PFSK-1 (cell line): Measurements from ENCODE around the gene GH1.

ENCODE experiments used
- FOXP2 ChIP-seq: optimal IDR thresholded peaks from 2 replicates; pipeline ENCODE3; 2011; ENCODE audit warnings: borderline replicate concordance, control low read depth, inconsistent platforms; ENCODE audit not compliant: insufficient read depth; ENCODE audit errors: extremely low read length, extremely low read depth
- POLR2AphosphoS5 ChIP-seq: IDR thresholded peaks from 2 replicates; pipeline ENCODE4 v1.6.1; 2012; ENCODE audit warnings: low read depth, mild to moderate bottlenecking, control low read depth, low read length, moderate library complexity
- SIN3A ChIP-seq: IDR thresholded peaks from 2 replicates; pipeline ENCODE4 v1.6.1; 2012; ENCODE audit warnings: mild to moderate bottlenecking, low read length, moderate library complexity, borderline replicate concordance; ENCODE audit not compliant: insufficient read depth
- TAF1 ChIP-seq: IDR thresholded peaks from 2 replicates; pipeline ENCODE4 v1.6.1; 2012; ENCODE audit warnings: low read length, control low read depth, borderline replicate concordance; ENCODE audit not compliant: insufficient read depth
- TF ChIP-seq, protein P1 (sequence below), 2 experiments: IDR thresholded peaks; 2 replicates each; pipeline versions ENCODE4 v1.6.1 to v1.8.0; 2011 to 2012; ENCODE audit warnings: low read depth in 2 of 2, low read length in 2 of 2, control low read depth in 1 of 2, inconsistent platforms in 1 of 2, mild to moderate bottlenecking in 1 of 2, moderate library complexity in 1 of 2; ENCODE audit not compliant: insufficient read depth in 1 of 2

Gene GH1

DNA sequence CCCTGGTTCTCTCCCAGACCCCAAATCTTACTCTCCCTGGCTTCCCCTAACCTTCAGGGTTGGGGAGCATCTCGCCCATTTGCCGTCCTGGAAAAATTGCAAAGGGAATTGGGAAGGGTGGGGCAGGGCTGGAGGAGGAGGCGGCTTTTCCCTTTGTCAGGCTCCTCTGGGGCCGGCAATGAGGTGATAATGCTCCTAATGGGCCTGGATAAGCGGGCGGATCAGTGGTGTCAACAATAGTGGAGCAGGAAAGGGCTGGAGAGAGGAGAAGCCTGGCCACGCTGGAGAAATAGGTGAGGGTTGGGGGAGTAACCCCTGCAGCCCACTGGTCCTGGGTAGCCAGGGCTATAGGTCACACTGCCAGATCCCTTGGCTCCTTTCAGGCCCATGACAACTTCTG lies 41.8 kb upstream of the GH1 start:
- TF ChIP-seq TAF1, result no peak
- TF ChIP-seq POLR2AphosphoS5, result no peak
- TF ChIP-seq FOXP2, result no peak
- TF ChIP-seq, protein P1, sequence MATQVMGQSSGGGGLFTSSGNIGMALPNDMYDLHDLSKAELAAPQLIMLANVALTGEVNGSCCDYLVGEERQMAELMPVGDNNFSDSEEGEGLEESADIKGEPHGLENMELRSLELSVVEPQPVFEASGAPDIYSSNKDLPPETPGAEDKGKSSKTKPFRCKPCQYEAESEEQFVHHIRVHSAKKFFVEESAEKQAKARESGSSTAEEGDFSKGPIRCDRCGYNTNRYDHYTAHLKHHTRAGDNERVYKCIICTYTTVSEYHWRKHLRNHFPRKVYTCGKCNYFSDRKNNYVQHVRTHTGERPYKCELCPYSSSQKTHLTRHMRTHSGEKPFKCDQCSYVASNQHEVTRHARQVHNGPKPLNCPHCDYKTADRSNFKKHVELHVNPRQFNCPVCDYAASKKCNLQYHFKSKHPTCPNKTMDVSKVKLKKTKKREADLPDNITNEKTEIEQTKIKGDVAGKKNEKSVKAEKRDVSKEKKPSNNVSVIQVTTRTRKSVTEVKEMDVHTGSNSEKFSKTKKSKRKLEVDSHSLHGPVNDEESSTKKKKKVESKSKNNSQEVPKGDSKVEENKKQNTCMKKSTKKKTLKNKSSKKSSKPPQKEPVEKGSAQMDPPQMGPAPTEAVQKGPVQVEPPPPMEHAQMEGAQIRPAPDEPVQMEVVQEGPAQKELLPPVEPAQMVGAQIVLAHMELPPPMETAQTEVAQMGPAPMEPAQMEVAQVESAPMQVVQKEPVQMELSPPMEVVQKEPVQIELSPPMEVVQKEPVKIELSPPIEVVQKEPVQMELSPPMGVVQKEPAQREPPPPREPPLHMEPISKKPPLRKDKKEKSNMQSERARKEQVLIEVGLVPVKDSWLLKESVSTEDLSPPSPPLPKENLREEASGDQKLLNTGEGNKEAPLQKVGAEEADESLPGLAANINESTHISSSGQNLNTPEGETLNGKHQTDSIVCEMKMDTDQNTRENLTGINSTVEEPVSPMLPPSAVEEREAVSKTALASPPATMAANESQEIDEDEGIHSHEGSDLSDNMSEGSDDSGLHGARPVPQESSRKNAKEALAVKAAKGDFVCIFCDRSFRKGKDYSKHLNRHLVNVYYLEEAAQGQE (IDR thresholded peaks at IDR 0.05; ENCODE audit: insufficient read depth in 1 of 2, low read depth in 2 of 2, low read length in 2 of 2), result no peak
- TF ChIP-seq SIN3A, result no peak

- TF ChIP-seq, protein P1 (IDR thresholded peaks at IDR 0.05; ENCODE audit: insufficient read depth in 1 of 2, low read depth in 2 of 2, low read length in 2 of 2), result no peak
- TF ChIP-seq SIN3A (no peak), FOXP2 (no peak), POLR2AphosphoS5 (no peak), TAF1 (no peak)
These were observed 41.4 kb upstream of the GH1 start for GRCh38 chr17:63960006-63960405.

DNA sequence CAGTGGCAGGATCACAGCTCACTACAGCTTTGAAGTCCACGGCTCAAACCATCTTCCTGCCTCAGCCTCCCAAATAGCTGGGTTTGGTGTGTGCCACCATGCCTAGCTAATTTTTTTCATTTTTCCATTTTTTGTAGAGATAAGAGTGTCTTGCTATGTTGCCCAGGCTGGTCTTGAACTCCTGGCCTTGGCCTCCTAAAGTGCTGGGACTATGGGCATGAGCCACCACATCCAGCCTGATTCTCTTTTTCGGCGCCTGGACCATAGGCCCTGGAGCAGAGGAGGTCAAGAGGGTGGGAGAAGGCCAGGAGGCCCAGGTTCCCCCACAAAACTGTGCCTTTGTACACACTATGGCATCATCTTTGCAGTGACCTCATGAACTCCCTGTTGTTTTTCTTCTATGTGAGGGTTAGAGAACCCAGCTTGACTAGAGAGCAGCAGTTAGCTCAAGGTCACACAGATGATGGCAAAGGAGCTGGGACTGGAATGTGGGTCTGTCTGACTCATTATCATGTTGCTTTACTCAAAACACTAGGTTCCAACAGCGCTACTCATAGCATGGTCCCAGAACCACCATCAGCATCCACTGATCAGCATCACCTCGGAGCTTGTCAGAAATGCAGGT lies 37.8 kb upstream of the GH1 start:
- TF ChIP-seq SIN3A (no peak), TAF1 (no peak), POLR2AphosphoS5 (no peak), FOXP2 (no peak)
- TF ChIP-seq, protein P1 (IDR thresholded peaks at IDR 0.05; ENCODE audit: insufficient read depth in 1 of 2, low read depth in 2 of 2, low read length in 2 of 2), result no peak

GRCh38 chr17:63955791-63956190 lies 37.2 kb upstream of the GH1 start:
- TF ChIP-seq FOXP2, result no peak
- no peak for TF ChIP-seq SIN3A
- TF ChIP-seq, protein P1 (IDR thresholded peaks at IDR 0.05; ENCODE audit: insufficient read depth in 1 of 2, low read depth in 2 of 2, low read length in 2 of 2), result no peak
- no peak for TF ChIP-seq POLR2AphosphoS5

- TF ChIP-seq, protein P1 (IDR thresholded peaks at IDR 0.05; ENCODE audit: insufficient read depth in 1 of 2, low read depth in 2 of 2, low read length in 2 of 2), result no peak
- TF ChIP-seq POLR2AphosphoS5, result no peak
- no peak for TF ChIP-seq FOXP2
- TF ChIP-seq TAF1, result no peak
- no peak for TF ChIP-seq SIN3A
These were observed 36.6 kb upstream of the GH1 start for GRCh38 chr17:63955232-63955631.
